ENCODE data around the gene CACNA2D3.

DNA sequence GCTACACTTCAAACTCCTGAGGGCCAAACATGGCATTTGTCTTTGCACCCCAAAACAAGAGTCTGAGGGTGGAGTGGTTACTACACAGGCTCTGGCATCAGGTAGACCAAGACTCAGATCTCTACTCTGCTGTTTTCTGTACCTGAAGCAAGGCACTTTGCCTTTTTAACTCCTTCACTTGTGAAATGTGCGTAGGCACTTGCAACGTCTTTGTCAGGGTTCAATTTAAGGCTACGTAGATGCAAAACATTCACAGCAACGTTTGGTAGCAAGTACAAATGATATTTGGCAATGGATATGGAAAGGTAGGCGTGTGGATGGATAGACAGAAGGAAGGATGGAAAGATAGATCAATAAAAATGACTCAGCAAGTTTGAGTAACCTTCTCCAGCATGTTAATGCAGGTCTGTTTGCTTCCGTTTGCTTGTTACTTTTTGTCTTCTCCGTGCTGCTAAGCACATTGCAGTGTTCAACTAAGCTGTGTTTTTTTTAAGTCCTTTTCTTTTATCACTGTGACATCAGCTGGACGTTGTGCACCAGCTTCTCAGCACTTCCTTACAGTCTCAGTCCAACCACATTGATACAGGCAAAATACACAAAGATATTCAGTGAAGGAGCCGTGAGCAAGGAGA lies 704.8 kb downstream of the CACNA2D3 start:
- TF ChIP-seq, protein P1, sequence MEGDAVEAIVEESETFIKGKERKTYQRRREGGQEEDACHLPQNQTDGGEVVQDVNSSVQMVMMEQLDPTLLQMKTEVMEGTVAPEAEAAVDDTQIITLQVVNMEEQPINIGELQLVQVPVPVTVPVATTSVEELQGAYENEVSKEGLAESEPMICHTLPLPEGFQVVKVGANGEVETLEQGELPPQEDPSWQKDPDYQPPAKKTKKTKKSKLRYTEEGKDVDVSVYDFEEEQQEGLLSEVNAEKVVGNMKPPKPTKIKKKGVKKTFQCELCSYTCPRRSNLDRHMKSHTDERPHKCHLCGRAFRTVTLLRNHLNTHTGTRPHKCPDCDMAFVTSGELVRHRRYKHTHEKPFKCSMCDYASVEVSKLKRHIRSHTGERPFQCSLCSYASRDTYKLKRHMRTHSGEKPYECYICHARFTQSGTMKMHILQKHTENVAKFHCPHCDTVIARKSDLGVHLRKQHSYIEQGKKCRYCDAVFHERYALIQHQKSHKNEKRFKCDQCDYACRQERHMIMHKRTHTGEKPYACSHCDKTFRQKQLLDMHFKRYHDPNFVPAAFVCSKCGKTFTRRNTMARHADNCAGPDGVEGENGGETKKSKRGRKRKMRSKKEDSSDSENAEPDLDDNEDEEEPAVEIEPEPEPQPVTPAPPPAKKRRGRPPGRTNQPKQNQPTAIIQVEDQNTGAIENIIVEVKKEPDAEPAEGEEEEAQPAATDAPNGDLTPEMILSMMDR (conservative IDR thresholded peaks at IDR 0.05) = no peak
- no peak for TF ChIP-seq EZH2 (IDR thresholded peaks at IDR 0.05; ENCODE audit: low read depth)

All from PC-9 (cell line).